WTC11 (cell line): ENCODE measurements around the gene NDUFA13. TPM values are rescaled to one million over a fixed set of nuclear protein-coding genes. Genes with fewer than 3 reads are reported as not detected.
A peak's percentile ranks its signal among the peaks of the same experiment; 100 is the strongest.

Experiments used
- AFF4 ChIP-seq: sonication (generic); formaldehyde crosslinking; IDR thresholded peaks from 2 replicates; pipeline ENCODE4 v1.8.1; 2023; ENCODE audit warnings: mild to moderate bottlenecking, missing genetic modification reagents, borderline replicate concordance
- ATF6 ChIP-seq: sonication (generic); formaldehyde crosslinking; IDR thresholded peaks from 2 replicates; pipeline ENCODE4 v1.8.1; 2023; ENCODE audit warnings: mild to moderate bottlenecking, missing genetic modification reagents
- E2F4 ChIP-seq: sonication (generic); formaldehyde crosslinking; IDR thresholded peaks from 2 replicates; pipeline ENCODE4 v1.8.1; 2022; ENCODE audit warnings: low read depth, mild to moderate bottlenecking, moderate library complexity, missing genetic modification reagents, borderline replicate concordance
- ELF4 ChIP-seq: sonication (generic); formaldehyde crosslinking; IDR thresholded peaks from 2 replicates; pipeline ENCODE4 v1.8.1; 2022; ENCODE audit warnings: low read depth, mild to moderate bottlenecking, moderate library complexity, missing genetic modification reagents
- FOXP1 ChIP-seq: sonication (generic); formaldehyde crosslinking; IDR thresholded peaks from 2 replicates; pipeline ENCODE4 v1.8.0; 2022; ENCODE audit warnings: missing genetic modification reagents, mild to moderate bottlenecking, moderate library complexity, borderline replicate concordance
- GABPB1 ChIP-seq: sonication (generic); formaldehyde crosslinking; IDR thresholded peaks from 2 replicates; pipeline ENCODE4 v1.8.1; 2023; ENCODE audit warnings: mild to moderate bottlenecking, missing genetic modification reagents
- GRHL2 ChIP-seq: fragments of 250-450 bp; sonication (Bioruptor Pico); IDR thresholded peaks from 2 replicates; pipeline ENCODE4 v1.8.0; 2022; ENCODE audit warnings: mild to moderate bottlenecking, moderate library complexity; ENCODE audit not compliant: insufficient replicate concordance, severe bottlenecking
- HMGA2 ChIP-seq: fragments of 250-450 bp; sonication (Bioruptor Pico); IDR thresholded peaks from 2 replicates; pipeline ENCODE4 v1.4.0; 2021; ENCODE audit warnings: mild to moderate bottlenecking, moderate library complexity
- HMGXB4 ChIP-seq: sonication (generic); formaldehyde crosslinking; IDR thresholded peaks from 2 replicates; pipeline ENCODE4 v1.8.1; 2023; ENCODE audit warnings: mild to moderate bottlenecking, moderate library complexity, missing genetic modification reagents
- MAX ChIP-seq: sonication (generic); formaldehyde crosslinking; IDR thresholded peaks from 2 replicates; pipeline ENCODE4 v1.8.0; 2022; ENCODE audit warnings: mild to moderate bottlenecking, missing genetic modification reagents
- NFYB ChIP-seq: sonication (generic); formaldehyde crosslinking; conservative IDR thresholded peaks from 2 replicates; pipeline ENCODE4 v1.8.0; 2022; ENCODE audit warnings: low read depth, missing genetic modification reagents
- NR1H2 ChIP-seq: sonication (generic); formaldehyde crosslinking; IDR thresholded peaks from 2 replicates; pipeline ENCODE4 v1.9.0; 2021; ENCODE audit warnings: mild to moderate bottlenecking, moderate library complexity, missing genetic modification reagents
- RELA ChIP-seq: sonication (generic); formaldehyde crosslinking; IDR thresholded peaks from 2 replicates; pipeline ENCODE4 v1.8.1; 2022; ENCODE audit warnings: missing genetic modification reagents, mild to moderate bottlenecking, borderline replicate concordance
- SP1 ChIP-seq: sonication (generic); formaldehyde crosslinking; conservative IDR thresholded peaks from 2 replicates; pipeline ENCODE4 v1.8.1; 2022; ENCODE audit warnings: missing genetic modification reagents
- ZBTB21 ChIP-seq: sonication (generic); formaldehyde crosslinking; IDR thresholded peaks from 2 replicates; pipeline ENCODE4 v1.8.1; 2023; ENCODE audit warnings: mild to moderate bottlenecking, missing genetic modification reagents, borderline replicate concordance
- ZNF232 ChIP-seq: sonication (generic); formaldehyde crosslinking; IDR thresholded peaks from 2 replicates; pipeline ENCODE4 v1.8.0; 2022; ENCODE audit warnings: mild to moderate bottlenecking, missing genetic modification reagents
- ZNF396 ChIP-seq: fragments of 250-450 bp; sonication (Bioruptor Pico); IDR thresholded peaks from 2 replicates; pipeline ENCODE4 v1.8.0; 2021; ENCODE audit warnings: mild to moderate bottlenecking, moderate library complexity, borderline replicate concordance
- ZNF671 ChIP-seq: fragments of 250-450 bp; sonication (Bioruptor Pico); IDR thresholded peaks from 2 replicates; pipeline ENCODE4 v1.8.0; 2021; ENCODE audit warnings: mild to moderate bottlenecking
- total RNA-seq: library from RNA; stranded (reverse); gene quantifications from 3 replicates; pipeline ENCODE4 v1.2.3, GENCODE V29; 2021

Gene NDUFA13
- total RNA-seq, 1 experiment from 2014 or later = 519 TPM

- no peak for TF ChIP-seq ZBTB21 (CRISPR knock-in tag)
- no peak for TF ChIP-seq E2F4 (CRISPR knock-in tag)
- TF ChIP-seq ZNF671 (CRISPR knock-in tag) = no peak
- no peak for TF ChIP-seq ELF4
- TF ChIP-seq RELA = peak; percentile 74; the same call in 1 of the 2 replicates
- no peak for TF ChIP-seq NR1H2 (CRISPR knock-in tag)
- no peak for TF ChIP-seq HMGA2 (CRISPR knock-in tag)
- peak; percentile 46; the same call in 1 of the 2 replicates for TF ChIP-seq HMGXB4 (CRISPR knock-in tag)
- peak; percentile 63 for TF ChIP-seq SP1
- TF ChIP-seq FOXP1 (CRISPR knock-in tag) = peak; percentile 89; the same call in 1 of the 2 replicates
- no peak for TF ChIP-seq ATF6 (CRISPR knock-in tag)
- TF ChIP-seq GABPB1 (CRISPR knock-in tag) = no peak
- no peak for TF ChIP-seq ZNF232 (CRISPR knock-in tag)
- peak; percentile 90; the same call in 1 of the 2 replicates for TF ChIP-seq MAX
- no peak for TF ChIP-seq GRHL2 (CRISPR knock-in tag)
- TF ChIP-seq AFF4 (CRISPR knock-in tag) = no peak
- no peak for TF ChIP-seq ZNF396 (CRISPR knock-in tag)
- no peak for TF ChIP-seq NFYB (CRISPR knock-in tag)
- TF ChIP-seq, all 79 proteins: peak for 12
These were observed 24.2 kb downstream of the NDUFA13 start (continued) for GRCh38 chr19:19540064-19540714.
